Prostate gland (tissue), 2 donors: ENCODE measurements around the gene KCNJ6.

Source experiments
- POLR2AphosphoS5 ChIP-seq: sonication (generic); formaldehyde crosslinking; IDR thresholded peaks from one replicate; pipeline ENCODE4 v1.6.1; 2017; ENCODE audit warnings: antibody characterized with exemption
- TF ChIP-seq, protein P1 (sequence below), 4 experiments: fragments of 200-600 bp in 2 of 4; fragments of 450-650 bp in 2 of 4; sonication (generic) in 2 of 4; IDR thresholded peaks; 1 replicate in 3 of 4; 2 replicates in 1 of 4; pipeline ENCODE4 v1.5.1; 2016 to 2019; ENCODE audit warnings: antibody characterized with exemption in 4 of 4, mild to moderate bottlenecking in 2 of 4, moderate library complexity in 2 of 4

DNA sequence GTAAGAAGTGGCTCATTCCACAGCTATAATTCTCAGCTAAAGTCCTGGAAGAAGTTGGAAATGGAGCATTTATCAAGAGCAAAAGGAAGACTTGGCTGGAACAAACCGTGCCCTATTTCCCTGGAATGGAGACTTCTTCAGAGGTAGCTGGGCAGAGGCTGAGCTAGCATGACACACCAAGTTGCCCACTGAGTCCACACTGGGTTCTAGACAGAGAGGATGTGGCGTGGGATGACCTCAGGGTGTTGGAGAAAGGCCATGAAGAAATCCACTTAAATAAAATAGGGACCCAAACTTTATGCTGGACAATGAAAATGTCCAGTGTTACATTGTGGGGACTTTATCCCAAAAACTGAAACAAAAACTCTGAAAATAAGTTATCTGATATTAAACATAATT is 116.2 kb downstream of the KCNJ6 start:
- no peak for TF ChIP-seq POLR2AphosphoS5
- TF ChIP-seq, protein P1, sequence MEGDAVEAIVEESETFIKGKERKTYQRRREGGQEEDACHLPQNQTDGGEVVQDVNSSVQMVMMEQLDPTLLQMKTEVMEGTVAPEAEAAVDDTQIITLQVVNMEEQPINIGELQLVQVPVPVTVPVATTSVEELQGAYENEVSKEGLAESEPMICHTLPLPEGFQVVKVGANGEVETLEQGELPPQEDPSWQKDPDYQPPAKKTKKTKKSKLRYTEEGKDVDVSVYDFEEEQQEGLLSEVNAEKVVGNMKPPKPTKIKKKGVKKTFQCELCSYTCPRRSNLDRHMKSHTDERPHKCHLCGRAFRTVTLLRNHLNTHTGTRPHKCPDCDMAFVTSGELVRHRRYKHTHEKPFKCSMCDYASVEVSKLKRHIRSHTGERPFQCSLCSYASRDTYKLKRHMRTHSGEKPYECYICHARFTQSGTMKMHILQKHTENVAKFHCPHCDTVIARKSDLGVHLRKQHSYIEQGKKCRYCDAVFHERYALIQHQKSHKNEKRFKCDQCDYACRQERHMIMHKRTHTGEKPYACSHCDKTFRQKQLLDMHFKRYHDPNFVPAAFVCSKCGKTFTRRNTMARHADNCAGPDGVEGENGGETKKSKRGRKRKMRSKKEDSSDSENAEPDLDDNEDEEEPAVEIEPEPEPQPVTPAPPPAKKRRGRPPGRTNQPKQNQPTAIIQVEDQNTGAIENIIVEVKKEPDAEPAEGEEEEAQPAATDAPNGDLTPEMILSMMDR (IDR thresholded peaks at IDR 0.05): no peak
